HepG2 (cell line): ENCODE measurements around the gene H1-8. TPM values are rescaled to one million over a fixed set of nuclear protein-coding genes. Genes with fewer than 3 reads are reported as not detected.

ENCODE experiments used
- ATF2 ChIP-seq: sonication (generic); formaldehyde crosslinking; IDR thresholded peaks from 2 replicates; pipeline ENCODE4 v1.4.0; 2020; ENCODE audit warnings: missing genetic modification reagents
- BATF2 ChIP-seq: sonication (generic); formaldehyde crosslinking; IDR thresholded peaks from 2 replicates; pipeline ENCODE4 v1.8.0; 2022; ENCODE audit warnings: mild to moderate bottlenecking, missing genetic modification reagents, moderate library complexity
- BCL6 ChIP-seq: IDR thresholded peaks from 2 replicates; pipeline ENCODE4 v1.6.1; 2016; ENCODE audit warnings: missing genetic modification reagents, missing compliant biosample characterization
- FOXP1 ChIP-seq, 2 experiments: fragments of 450-650 bp in 1 of 2; IDR thresholded peaks; 2 replicates each; pipeline ENCODE4 v1.6.1; 2017 to 2018; ENCODE audit warnings: antibody characterized with exemption in 1 of 2
- ISX ChIP-seq: sonication (generic); formaldehyde crosslinking; conservative IDR thresholded peaks from 2 replicates; pipeline ENCODE4 v1.5.0; 2020; ENCODE audit warnings: missing genetic modification reagents
- KDM4B ChIP-seq: sonication (generic); formaldehyde crosslinking; IDR thresholded peaks from 2 replicates; pipeline ENCODE4 v1.4.0; 2020; ENCODE audit warnings: missing genetic modification reagents
- MAX ChIP-seq: IDR thresholded peaks from 2 replicates; pipeline ENCODE4 v1.6.1; 2012; ENCODE audit warnings: inconsistent platforms
- MTF2 ChIP-seq: sonication (generic); formaldehyde crosslinking; IDR thresholded peaks from 2 replicates; pipeline ENCODE4 v1.5.0; 2020; ENCODE audit warnings: missing genetic modification reagents, borderline replicate concordance
- NFIB ChIP-seq: sonication (generic); formaldehyde crosslinking; IDR thresholded peaks from 2 replicates; pipeline ENCODE4 v1.9.0; 2021; ENCODE audit warnings: missing genetic modification reagents, mild to moderate bottlenecking, borderline replicate concordance
- PRDM10 ChIP-seq: sonication (generic); formaldehyde crosslinking; IDR thresholded peaks from 2 replicates; pipeline ENCODE4 v1.4.0; 2020; ENCODE audit warnings: low read depth, missing genetic modification reagents
- TGIF2 ChIP-seq: IDR thresholded peaks from 2 replicates; pipeline ENCODE4 v1.6.1; 2016; ENCODE audit warnings: control low read depth, missing compliant biosample characterization
- TOE1 ChIP-seq: sonication (generic); formaldehyde crosslinking; IDR thresholded peaks from 2 replicates; pipeline ENCODE4 v1.4.0; 2020; ENCODE audit warnings: mild to moderate bottlenecking, missing genetic modification reagents
- ZBTB7A ChIP-seq: sonication (generic); formaldehyde crosslinking; IDR thresholded peaks from 2 replicates; pipeline ENCODE4 v1.8.0; 2022; ENCODE audit warnings: mild to moderate bottlenecking, missing genetic modification reagents
- ZNF362 ChIP-seq: sonication (generic); formaldehyde crosslinking; IDR thresholded peaks from 2 replicates; pipeline ENCODE4 v1.4.0; 2020; ENCODE audit warnings: missing genetic modification reagents, mild to moderate bottlenecking, borderline replicate concordance
- ZNF577 ChIP-seq: sonication (generic); formaldehyde crosslinking; IDR thresholded peaks from 2 replicates; pipeline ENCODE4 v1.4.0; 2020; ENCODE audit warnings: mild to moderate bottlenecking, low read depth, missing genetic modification reagents, borderline replicate concordance
- ZNF629 ChIP-seq: sonication (generic); formaldehyde crosslinking; conservative IDR thresholded peaks from 2 replicates; pipeline ENCODE4 v1.5.0; 2020; ENCODE audit warnings: missing genetic modification reagents
- ZNF747 ChIP-seq: sonication (generic); formaldehyde crosslinking; IDR thresholded peaks from 2 replicates; pipeline ENCODE4 v1.8.1; 2023; ENCODE audit warnings: missing genetic modification reagents, mild to moderate bottlenecking, borderline replicate concordance
- polyA plus RNA-seq, 8 experiments: library from polyadenylated mRNA; depleted of rRNA in 3 of 8; stranded (reverse) in 7 of 8; unstranded in 1 of 8; fragments of >200 nt; fragmentation: Illumina TruSeq in 4 of 8; extraction: Trizol in 4 of 8; gene quantifications; 2 replicates each; pipeline versions ENCODE4 v1.2.1 to v1.2.3, GENCODE V29; 2011 to 2016; ENCODE audit warnings: low read depth in 4 of 8, missing spikeins in 1 of 8, mixed read lengths in 1 of 8; ENCODE audit not compliant: insufficient read depth in 1 of 8
- total RNA-seq, 5 experiments: library from RNA; depleted of rRNA; stranded (reverse); fragments of >200 nt; fragmentation: Illumina TruSeq; extraction: Trizol; gene quantifications; 2 replicates each; pipeline ENCODE4 v1.2.3, GENCODE V29; 2016; ENCODE audit warnings: low read depth in 1 of 5
- TF ChIP-seq, protein P1 (sequence below): sonication (generic); formaldehyde crosslinking; IDR thresholded peaks from 2 replicates; pipeline ENCODE4 v1.5.0; 2020; ENCODE audit warnings: mild to moderate bottlenecking, missing genetic modification reagents

The H1-8 gene
- total and polyA plus RNA-seq, 2 of the 13 experiments (the other 11 are each of a cell fraction or from before 2014, with no cell fraction given), result 0.08 TPM; not detected in 1

- TF ChIP-seq PRDM10 (peak; percentile 52; the same call in 1 of the 2 replicates), TOE1 (no peak), MTF2 (CRISPR knock-in tag) (no peak), ZNF362 (CRISPR knock-in tag) (no peak), ZNF629 (peak; percentile 62), NFIB (CRISPR knock-in tag) (no peak), MAX (peak; percentile 59), ZBTB7A (CRISPR knock-in tag) (no peak), ISX (CRISPR knock-in tag) (no peak), ZNF577 (CRISPR knock-in tag) (no peak), BCL6 (CRISPR knock-in tag) (peak; percentile 79), FOXP1 (IDR thresholded peaks at IDR 0.05) (no peak), FOXP1 (CRISPR knock-in tag; IDR thresholded peaks at IDR 0.05) (peak; percentile 44; the same call in 1 of the 2 replicates), TGIF2 (peak; percentile 93), ZNF747 (CRISPR knock-in tag) (peak; percentile 76; the same call in 1 of the 2 replicates), ATF2 (CRISPR knock-in tag) (peak; percentile 38; the same call in 1 of the 2 replicates), BATF2 (no peak), KDM4B (CRISPR knock-in tag) (no peak)
- TF ChIP-seq, protein P1, sequence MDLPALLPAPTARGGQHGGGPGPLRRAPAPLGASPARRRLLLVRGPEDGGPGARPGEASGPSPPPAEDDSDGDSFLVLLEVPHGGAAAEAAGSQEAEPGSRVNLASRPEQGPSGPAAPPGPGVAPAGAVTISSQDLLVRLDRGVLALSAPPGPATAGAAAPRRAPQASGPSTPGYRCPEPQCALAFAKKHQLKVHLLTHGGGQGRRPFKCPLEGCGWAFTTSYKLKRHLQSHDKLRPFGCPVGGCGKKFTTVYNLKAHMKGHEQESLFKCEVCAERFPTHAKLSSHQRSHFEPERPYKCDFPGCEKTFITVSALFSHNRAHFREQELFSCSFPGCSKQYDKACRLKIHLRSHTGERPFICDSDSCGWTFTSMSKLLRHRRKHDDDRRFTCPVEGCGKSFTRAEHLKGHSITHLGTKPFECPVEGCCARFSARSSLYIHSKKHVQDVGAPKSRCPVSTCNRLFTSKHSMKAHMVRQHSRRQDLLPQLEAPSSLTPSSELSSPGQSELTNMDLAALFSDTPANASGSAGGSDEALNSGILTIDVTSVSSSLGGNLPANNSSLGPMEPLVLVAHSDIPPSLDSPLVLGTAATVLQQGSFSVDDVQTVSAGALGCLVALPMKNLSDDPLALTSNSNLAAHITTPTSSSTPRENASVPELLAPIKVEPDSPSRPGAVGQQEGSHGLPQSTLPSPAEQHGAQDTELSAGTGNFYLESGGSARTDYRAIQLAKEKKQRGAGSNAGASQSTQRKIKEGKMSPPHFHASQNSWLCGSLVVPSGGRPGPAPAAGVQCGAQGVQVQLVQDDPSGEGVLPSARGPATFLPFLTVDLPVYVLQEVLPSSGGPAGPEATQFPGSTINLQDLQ (CRISPR knock-in tag), result no peak
Measured at GRCh38 chr3:129593595-129594339, 50.8 kb downstream of the H1-8 start (continued).
